HepG2 (cell line): ENCODE results near the gene VGLL1. TPM values are rescaled to one million over a fixed set of nuclear protein-coding genes. Genes with fewer than 3 reads are reported as not detected.

Experiments used
- ATAC-seq: fragments of 200-7000 bp; cut with Tn5 transposase; 3 replicates; pipeline ENCODE4 v1.9.1; 2020; ENCODE audit warnings: mild to moderate bottlenecking, moderate library complexity
- BruUV-seq: library from RNA; stranded (reverse); fragments of 400-500 nt; replicated peaks from 2 replicates; lab custom pipeline; 2021; lab: Mats Ljungman, UMichigan
- CTCF ChIA-PET: fragments of 300-600 bp; formaldehyde crosslinking; extraction: SDS; loops from one replicate; lab custom pipeline; 2021; ENCODE audit warnings: low total read pairs, inconsistent platforms, low intra/inter-chr PET ratio; lab: Yijun Ruan, JAX
- POLR2A ChIA-PET: fragments of 350-600 bp; sonication (Branson Sonifier 250); formaldehyde crosslinking; loops from one replicate; lab custom pipeline; 2020; ENCODE audit warnings: antibody characterized with exemption, inconsistent platforms; lab: Yijun Ruan, JAX
- DNase-seq: peaks from one replicate; pipeline ENCODE4 v3.0.0-alpha.2; 2015; ENCODE audit warnings: low spot score
- FAIRE-seq: peaks from 3 replicates; lab custom pipeline; 2011; peaks lifted over from hg19 to GRCh38; lab: Jason Lieb, UNC
- H2AFZ ChIP-seq: one replicate; pipeline ENCODE4 v1.6.1; 2011; ENCODE audit warnings: low read length, inconsistent platforms
- H3K27ac ChIP-seq: fragments of 300-600 bp; 3 replicates; pipeline ENCODE4 v1.8.0; 2011; ENCODE audit warnings: mixed run types, mild to moderate bottlenecking, mixed read lengths, low read length, inconsistent platforms; ENCODE audit not compliant: insufficient read depth; ENCODE audit errors: extremely low read length
- H3K27me3 ChIP-seq, 2 experiments: fragments of 200-600 bp in 1 of 2; 2 replicates in 1 of 2; 3 replicates in 1 of 2; pipeline versions ENCODE4 v1.6.0 to v1.8.0; 2011; ENCODE audit warnings: low read length in 2 of 2, mild to moderate bottlenecking in 2 of 2, moderate library complexity in 2 of 2, inconsistent platforms in 1 of 2; ENCODE audit not compliant: insufficient read depth in 2 of 2, control insufficient read depth in 1 of 2
- H3K36me3 ChIP-seq, 2 experiments: fragments of 200-600 bp in 1 of 2; replicated peaks in 1 of 2; 2 replicates in 1 of 2; 3 replicates in 1 of 2; pipeline versions ENCODE4 v1.5.1 to v1.8.0; 2011; ENCODE audit warnings: low read length in 2 of 2, inconsistent platforms in 1 of 2; ENCODE audit not compliant: insufficient read depth in 2 of 2, control insufficient read depth in 1 of 2
- H3K4me1 ChIP-seq: 2 replicates; pipeline ENCODE4 v1.5.1; 2012; ENCODE audit warnings: low read length, inconsistent platforms; ENCODE audit not compliant: insufficient read depth
- H3K4me2 ChIP-seq: 2 replicates; pipeline ENCODE4 v1.6.0; 2011; ENCODE audit warnings: low read depth, low read length, inconsistent platforms
- H3K4me3 ChIP-seq, 3 experiments: fragments of 200-600 bp in 1 of 3; sonication (generic), shearing (Covaris generic) in 1 of 3; replicated peaks in 1 of 3; 2 replicates each; pipeline ENCODE4 v1.5.1; 2011 to 2016; ENCODE audit warnings: low read length in 3 of 3, inconsistent platforms in 2 of 3, low read depth in 2 of 3, mild to moderate bottlenecking in 2 of 3, control low read depth in 1 of 3, mixed read lengths in 1 of 3; ENCODE audit not compliant: insufficient read depth in 1 of 3
- H3K79me2 ChIP-seq: one replicate; pipeline ENCODE4 v1.6.1; 2011; ENCODE audit warnings: low read length, inconsistent platforms; ENCODE audit not compliant: insufficient read depth
- H3K9ac ChIP-seq: 2 replicates; pipeline ENCODE4 v1.6.0; 2011; ENCODE audit warnings: mild to moderate bottlenecking, low read depth, low read length, inconsistent platforms; ENCODE audit not compliant: insufficient read depth
- H3K9me3 ChIP-seq: 2 replicates; pipeline ENCODE4 v1.5.1; 2012; ENCODE audit warnings: mild to moderate bottlenecking, low read length
- H4K20me1 ChIP-seq: 2 replicates; pipeline ENCODE4 v1.6.0; 2011; ENCODE audit warnings: inconsistent platforms, mild to moderate bottlenecking, low read length, moderate library complexity; ENCODE audit not compliant: insufficient read depth
- ATF2 ChIP-seq: sonication (generic); formaldehyde crosslinking; IDR thresholded peaks from 2 replicates; pipeline ENCODE4 v1.4.0; 2020; ENCODE audit warnings: missing genetic modification reagents
- CCAR2 ChIP-seq: fragments of 200-400 bp; formaldehyde crosslinking; optimal IDR thresholded peaks from 2 replicates; pipeline ENCODE3; 2018; ENCODE audit warnings: low read depth, mild to moderate bottlenecking, low read length, moderate library complexity
- KDM3A ChIP-seq: IDR thresholded peaks from 2 replicates; pipeline ENCODE4 v1.6.1; 2018; ENCODE audit warnings: low read depth, missing compliant biosample characterization
- RAD51 ChIP-seq: fragments of 450-650 bp; IDR thresholded peaks from 2 replicates; pipeline ENCODE4 v1.6.1; 2016; ENCODE audit warnings: borderline replicate concordance
- SKI ChIP-seq: fragments of 450-650 bp; IDR thresholded peaks from one replicate; pipeline ENCODE4 v1.6.1; 2018; ENCODE audit warnings: mild to moderate bottlenecking; ENCODE audit not compliant: partially characterized antibody
- SPEN ChIP-seq: sonication (generic); formaldehyde crosslinking; IDR thresholded peaks from 2 replicates; pipeline ENCODE4 v1.5.1; 2020; ENCODE audit warnings: low read depth, mild to moderate bottlenecking, missing genetic modification reagents
- THAP9 ChIP-seq: sonication (generic); formaldehyde crosslinking; IDR thresholded peaks from 2 replicates; pipeline ENCODE4; 2020; ENCODE audit warnings: missing genetic modification reagents, mild to moderate bottlenecking, borderline replicate concordance
- ZNF30 ChIP-seq: sonication (generic); formaldehyde crosslinking; IDR thresholded peaks from 2 replicates; pipeline ENCODE4 v1.5.0; 2020; ENCODE audit warnings: mild to moderate bottlenecking, missing genetic modification reagents
- ZNF329 ChIP-seq: sonication (generic); formaldehyde crosslinking; IDR thresholded peaks from 2 replicates; pipeline ENCODE4 v1.9.0; 2021; ENCODE audit warnings: low read depth, mild to moderate bottlenecking, missing genetic modification reagents
- WGBS: methylation state at CpG from one replicate; pipeline ENCODE4 v1.1.6; 2017; ENCODE audit warnings: low lambda C conversion rate; 5-methylcytosine and 5-hydroxymethylcytosine counted together
- in situ Hi-C: cut with HindIII; loops from 2 replicates; pipeline ENCODE4 v1.10.0; 2017; ENCODE audit warnings: low pct_unique_long_range_greater_than_20kb; ENCODE audit not compliant: extremely low pct_ligation_motif_present
- intact Hi-C: fragments of 100-400 bp; cut with micrococcal nuclease; formaldehyde crosslinking; loops from one replicate; pipeline ENCODE4 v1.10.0; 2022; ENCODE audit not compliant: unreplicated experiment
- polyA plus RNA-seq, 8 experiments: library from polyadenylated mRNA; depleted of rRNA in 3 of 8; stranded (reverse) in 7 of 8; unstranded in 1 of 8; fragments of >200 nt; fragmentation: Illumina TruSeq in 4 of 8; extraction: Trizol in 4 of 8; gene quantifications; 2 replicates each; pipeline versions ENCODE4 v1.2.1 to v1.2.3, GENCODE V29; 2011 to 2016; ENCODE audit warnings: low read depth in 4 of 8, missing spikeins in 1 of 8, mixed read lengths in 1 of 8; ENCODE audit not compliant: insufficient read depth in 1 of 8
- total RNA-seq, 5 experiments: library from RNA; depleted of rRNA; stranded (reverse); fragments of >200 nt; fragmentation: Illumina TruSeq; extraction: Trizol; gene quantifications; 2 replicates each; pipeline ENCODE4 v1.2.3, GENCODE V29; 2016; ENCODE audit warnings: low read depth in 1 of 5

Gene VGLL1
- total and polyA plus RNA-seq, 2 of the 13 experiments (the other 11 are each of a cell fraction or from before 2014, with no cell fraction given): not detected

GRCh38 chrX:136534131-136534530, 2.1 kb downstream of the VGLL1 start:
- no peaks in the 10 kb centered on the region for H3K27me3 ChIP-seq
- no peaks in the 10 kb centered on the region for H3K36me3 ChIP-seq
- ChIA-PET POLR2A (no interaction called here), CTCF (no interaction called here)
- no peak for TF ChIP-seq RAD51
- no peak for TF ChIP-seq THAP9 (CRISPR knock-in tag)
- TF ChIP-seq ZNF30 (CRISPR knock-in tag): no peak
- TF ChIP-seq SKI: no peak
- no peak for FAIRE-seq
- no peak overlapping the region for H3K27ac ChIP-seq
- 6% methylated on average over 2 of the region's 2 CpGs for WGBS
- in situ Hi-C loops (no loop called here), intact Hi-C loops (no loop called here)
- H3K79me2 ChIP-seq: no peaks in the 10 kb centered on the region
- no peaks in the 10 kb centered on the region for H3K9me3 ChIP-seq
- BruUV-seq: no TSS peak
- H3K4me2 ChIP-seq: no peak overlapping the region
- H4K20me1 ChIP-seq: no peaks in the 10 kb centered on the region
- no peak for ATAC-seq
- no peaks in the 10 kb centered on the region for H3K4me1 ChIP-seq
- H2AFZ ChIP-seq: no peak overlapping the region
- no peak for DNase-seq
- H3K9ac ChIP-seq: no peak overlapping the region
- H3K4me3 ChIP-seq: no peak overlapping the region

GRCh38 chrX:136538811-136539210, 6.8 kb downstream of the VGLL1 start:
- no peak overlapping the region for H3K27ac ChIP-seq
- intact Hi-C loops: no loop called here
- no peaks in the 10 kb centered on the region for H3K27me3 ChIP-seq
- ATAC-seq: no peak
- no peak overlapping the region for H3K4me2 ChIP-seq
- H4K20me1 ChIP-seq: no peaks in the 10 kb centered on the region
- no peak for DNase-seq
- WGBS: no CpG with 5 or more reads among the region's 2 CpGs
- FAIRE-seq: no peak
- H3K79me2 ChIP-seq: no peaks in the 10 kb centered on the region
- no peaks in the 10 kb centered on the region for H3K36me3 ChIP-seq
- H3K4me3 ChIP-seq: no peak overlapping the region
- H2AFZ ChIP-seq: no peak overlapping the region
- H3K9me3 ChIP-seq: no peaks in the 10 kb centered on the region
- no TSS peak for BruUV-seq
- TF ChIP-seq CCAR2 (no peak), ZNF329 (CRISPR knock-in tag) (no peak), KDM3A (no peak), SPEN (CRISPR knock-in tag) (no peak), ATF2 (CRISPR knock-in tag) (no peak)
- H3K4me1 ChIP-seq: no peaks in the 10 kb centered on the region
- POLR2A ChIA-PET: no interaction called here
- H3K9ac ChIP-seq: no peak overlapping the region
- in situ Hi-C loops: no loop called here
- CTCF ChIA-PET: no interaction called here
